B cell (primary cell): ENCODE measurements around the gene NME9. TPM values are rescaled to one million over a fixed set of nuclear protein-coding genes. Genes with fewer than 3 reads are reported as not detected.

Source experiments
- ATAC-seq: fragments of 200-7000 bp; cut with Tn5 transposase; one replicate; pipeline ENCODE4 v1.10.0; 2021; ENCODE audit warnings: low read depth, mild to moderate bottlenecking, moderate number of reproducible peaks, moderate library complexity
- CTCF ChIA-PET: fragments of 350-600 bp; sonication (Branson Sonifier 250); formaldehyde crosslinking; loops from one replicate; lab custom pipeline; 2021; ENCODE audit warnings: antibody characterized with exemption, inconsistent platforms; lab: Charles Lee
- POLR2A ChIA-PET: fragments of 350-600 bp; sonication (Branson Sonifier 250); formaldehyde crosslinking; loops from one replicate; lab custom pipeline; 2021; ENCODE audit warnings: antibody characterized with exemption; lab: Charles Lee
- DNase-seq: peaks from one replicate; pipeline ENCODE4 v3.0.0; 2013
- H2AFZ ChIP-seq: 2 replicates; pipeline ENCODE4 v1.6.1; 2012; ENCODE audit warnings: mild to moderate bottlenecking, low read depth, low read length; ENCODE audit not compliant: insufficient read depth, poor library complexity, severe bottlenecking
- H3K27ac ChIP-seq, 2 donors: 1 replicate in 1 of 2; 2 replicates in 1 of 2; pipeline ENCODE4 v1.5.1; 2012 to 2013; ENCODE audit warnings: low read length in 2 of 2, mild to moderate bottlenecking in 2 of 2, moderate library complexity in 1 of 2
- H3K27me3 ChIP-seq, 4 experiments: fragments of 200-600 bp in 1 of 4; sonication (generic) in 1 of 4; replicated peaks in 1 of 4; 1 replicate in 2 of 4; 2 replicates in 2 of 4; pipeline versions ENCODE4 v1.6.1 to v1.7.0; 2013 to 2016; ENCODE audit warnings: low read length in 3 of 4, mild to moderate bottlenecking in 2 of 4, mixed read lengths in 1 of 4, moderate library complexity in 1 of 4; ENCODE audit not compliant: insufficient read depth in 4 of 4, control insufficient read depth in 3 of 4; ENCODE audit errors: control extremely low read depth in 1 of 4
- H3K36me3 ChIP-seq, 2 experiments: replicated peaks in 1 of 2; 1 replicate in 1 of 2; 2 replicates in 1 of 2; pipeline versions ENCODE4 v1.6.1 to v1.7.1; 2013; ENCODE audit warnings: low read length in 1 of 2; ENCODE audit not compliant: insufficient read depth in 2 of 2, control insufficient read depth in 1 of 2; ENCODE audit errors: control extremely low read depth in 1 of 2, extremely low read depth in 1 of 2
- H3K4me1 ChIP-seq, 2 donors: fragments of 200-600 bp in 1 of 2; sonication (generic) in 1 of 2; 1 replicate in 1 of 2; 2 replicates in 1 of 2; pipeline versions ENCODE4 v1.5.1 to v1.6.1; 2013 to 2017; ENCODE audit warnings: low read length in 2 of 2; ENCODE audit not compliant: control insufficient read depth in 2 of 2, insufficient read depth in 2 of 2
- H3K4me2 ChIP-seq: replicated peaks from 2 replicates; pipeline ENCODE3; 2012; ENCODE audit warnings: mild to moderate bottlenecking, low read depth, low read length; ENCODE audit not compliant: poor library complexity, severe bottlenecking
- H3K4me3 ChIP-seq, 5 experiments: fragments of 200-600 bp in 1 of 5; sonication (generic) in 1 of 5; 1 replicate in 3 of 5; 2 replicates in 2 of 5; pipeline versions ENCODE4 v1.5.1 to v1.7.0; 2011 to 2016; ENCODE audit warnings: low read length in 4 of 5, mild to moderate bottlenecking in 4 of 5, low read depth in 2 of 5, control low read depth in 1 of 5, moderate library complexity in 1 of 5; ENCODE audit not compliant: insufficient read depth in 1 of 5; ENCODE audit errors: control extremely low read depth in 1 of 5, extremely low read depth in 1 of 5
- H3K79me2 ChIP-seq: fragments of 200-600 bp; sonication (generic); one replicate; pipeline ENCODE4 v1.6.0; 2016; ENCODE audit warnings: low read length; ENCODE audit not compliant: control insufficient read depth, insufficient read depth
- H3K9ac ChIP-seq: fragments of 200-600 bp; sonication (generic); 2 replicates; pipeline ENCODE4 v1.6.1; 2017; ENCODE audit warnings: mild to moderate bottlenecking, low read length, moderate library complexity
- H3K9me3 ChIP-seq, 3 donors: one replicate each; pipeline versions ENCODE4 v1.6.1 to v1.7.1; 2013; ENCODE audit warnings: low read length in 2 of 3; ENCODE audit not compliant: control insufficient read depth in 2 of 3, insufficient read depth in 1 of 3; ENCODE audit errors: control extremely low read depth in 1 of 3
- H4K20me1 ChIP-seq: 2 replicates; pipeline ENCODE4 v1.6.0; 2012; ENCODE audit warnings: mild to moderate bottlenecking, low read length; ENCODE audit not compliant: insufficient read depth, control insufficient read depth, poor library complexity, severe bottlenecking
- H3K27ac Mint-ChIP-seq: one replicate; pipeline ENCODE4 v1.8.0; 2021; ENCODE audit warnings: mixed read lengths
- H3K27me3 Mint-ChIP-seq: one replicate; pipeline ENCODE4 v1.8.0; 2021; ENCODE audit warnings: mixed read lengths
- H3K4me1 Mint-ChIP-seq: one replicate; pipeline ENCODE4 v1.8.0; 2021; ENCODE audit warnings: mixed read lengths
- H3K4me3 Mint-ChIP-seq: one replicate; pipeline ENCODE4 v1.8.0; 2021; ENCODE audit warnings: mixed read lengths
- H3K9me3 Mint-ChIP-seq: one replicate; pipeline ENCODE4 v1.8.0; 2022; ENCODE audit warnings: mixed read lengths; ENCODE audit not compliant: insufficient read depth
- EZH2 ChIP-seq: IDR thresholded peaks from 2 replicates; pipeline ENCODE4 v1.6.1; 2012; ENCODE audit warnings: borderline replicate concordance, low read depth, mild to moderate bottlenecking, moderate library complexity, low read length; ENCODE audit not compliant: insufficient read depth, poor library complexity, severe bottlenecking
- WGBS: methylation state at CpG from one replicate; pipeline ENCODE4 v1.1.5; 2013; ENCODE audit warnings: missing lambda C conversion rate; ENCODE audit not compliant: insufficient coverage; 5-methylcytosine and 5-hydroxymethylcytosine counted together
- intact Hi-C: fragments of 100-400 bp; cut with micrococcal nuclease; formaldehyde crosslinking; loops from one replicate; pipeline ENCODE4 v1.10.0; 2022
- polyA plus RNA-seq: library from polyadenylated mRNA; depleted of rRNA; stranded (reverse); fragments of >200 nt; gene quantifications from 2 replicates; pipeline ENCODE4 v1.2.3, GENCODE V29; 2012
- total RNA-seq, 2 donors: library from RNA; stranded (reverse); fragments of 120-200 nt in 1 of 2; gene quantifications; 1 replicate in 1 of 2; 2 replicates in 1 of 2; pipeline versions ENCODE4 v1.2.3 to v1.2.4, GENCODE V29; 2013 to 2022
- TF ChIP-seq, protein P1 (sequence below): fragments of 200-600 bp; IDR thresholded peaks from one replicate; pipeline ENCODE4 v1.8.0; 2022; ENCODE audit warnings: antibody characterized with exemption, mild to moderate bottlenecking

NME9 gene
- total and polyA plus RNA-seq, 2 donors (not counting 1 experiment from before 2014, with no cell fraction given), result not detected

DNA sequence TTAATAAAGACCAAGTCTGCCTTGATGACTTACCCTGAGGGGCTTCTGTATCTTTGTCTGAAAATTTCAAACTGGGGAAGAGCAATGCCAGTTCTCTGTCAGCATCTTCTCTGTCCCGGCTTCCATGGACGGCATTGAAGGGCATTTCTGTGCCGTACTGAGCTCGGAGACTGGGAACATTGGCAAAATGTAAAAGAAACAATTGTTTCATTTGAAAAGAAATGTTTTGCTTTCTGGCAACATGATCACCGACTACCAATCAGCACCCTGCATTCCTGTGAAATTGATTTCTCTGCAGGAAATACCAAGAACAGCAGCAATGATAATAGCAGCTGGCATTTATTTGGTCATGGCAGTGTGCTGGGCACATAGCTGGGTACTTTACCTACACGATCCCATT is 26.2 kb downstream of the NME9 start:
- 95% methylated on average over 5 of the region's 6 CpGs for WGBS
- no peak overlapping the region for H3K27ac Mint-ChIP-seq
- H3K27ac ChIP-seq, result no peak overlapping the region
- H3K4me3 Mint-ChIP-seq, result no peak overlapping the region
- DNase-seq (no peak), ATAC-seq (no peak)
- H3K4me1 ChIP-seq, result no peaks in the 10 kb centered on the region
- no peak overlapping the region for H3K4me2 ChIP-seq
- TF ChIP-seq EZH2, result no peak
- TF ChIP-seq, protein P1, sequence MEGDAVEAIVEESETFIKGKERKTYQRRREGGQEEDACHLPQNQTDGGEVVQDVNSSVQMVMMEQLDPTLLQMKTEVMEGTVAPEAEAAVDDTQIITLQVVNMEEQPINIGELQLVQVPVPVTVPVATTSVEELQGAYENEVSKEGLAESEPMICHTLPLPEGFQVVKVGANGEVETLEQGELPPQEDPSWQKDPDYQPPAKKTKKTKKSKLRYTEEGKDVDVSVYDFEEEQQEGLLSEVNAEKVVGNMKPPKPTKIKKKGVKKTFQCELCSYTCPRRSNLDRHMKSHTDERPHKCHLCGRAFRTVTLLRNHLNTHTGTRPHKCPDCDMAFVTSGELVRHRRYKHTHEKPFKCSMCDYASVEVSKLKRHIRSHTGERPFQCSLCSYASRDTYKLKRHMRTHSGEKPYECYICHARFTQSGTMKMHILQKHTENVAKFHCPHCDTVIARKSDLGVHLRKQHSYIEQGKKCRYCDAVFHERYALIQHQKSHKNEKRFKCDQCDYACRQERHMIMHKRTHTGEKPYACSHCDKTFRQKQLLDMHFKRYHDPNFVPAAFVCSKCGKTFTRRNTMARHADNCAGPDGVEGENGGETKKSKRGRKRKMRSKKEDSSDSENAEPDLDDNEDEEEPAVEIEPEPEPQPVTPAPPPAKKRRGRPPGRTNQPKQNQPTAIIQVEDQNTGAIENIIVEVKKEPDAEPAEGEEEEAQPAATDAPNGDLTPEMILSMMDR, result no peak
- no peaks in the 10 kb centered on the region for H3K4me1 Mint-ChIP-seq
- H3K9me3 Mint-ChIP-seq, result peaks cover 3% of the 10 kb centered on the region
- POLR2A ChIA-PET, result no interaction called here
- H3K27me3 Mint-ChIP-seq, result peaks cover 9% of the 10 kb centered on the region
- H2AFZ ChIP-seq, result no peak overlapping the region
- H3K79me2 ChIP-seq, result no peaks in the 10 kb centered on the region
- peaks cover 0 to 15% (median 0%) of the 10 kb centered on the region in 4 experiments for H3K27me3 ChIP-seq
- H3K36me3 ChIP-seq, result no peaks in the 10 kb centered on the region
- H4K20me1 ChIP-seq, result no peaks in the 10 kb centered on the region
- no peak overlapping the region for H3K9ac ChIP-seq
- no peak overlapping the region for H3K4me3 ChIP-seq
- CTCF ChIA-PET, result interaction anchor here (0.6 kb wide), 1 partner anchor 250 kb away, joined by 3 read pairs; no protein-coding TSS in a partner anchor
- peaks cover 0 to 19% (median 11%) of the 10 kb centered on the region in 3 donors for H3K9me3 ChIP-seq
- intact Hi-C loops, result no loop called here

DNA sequence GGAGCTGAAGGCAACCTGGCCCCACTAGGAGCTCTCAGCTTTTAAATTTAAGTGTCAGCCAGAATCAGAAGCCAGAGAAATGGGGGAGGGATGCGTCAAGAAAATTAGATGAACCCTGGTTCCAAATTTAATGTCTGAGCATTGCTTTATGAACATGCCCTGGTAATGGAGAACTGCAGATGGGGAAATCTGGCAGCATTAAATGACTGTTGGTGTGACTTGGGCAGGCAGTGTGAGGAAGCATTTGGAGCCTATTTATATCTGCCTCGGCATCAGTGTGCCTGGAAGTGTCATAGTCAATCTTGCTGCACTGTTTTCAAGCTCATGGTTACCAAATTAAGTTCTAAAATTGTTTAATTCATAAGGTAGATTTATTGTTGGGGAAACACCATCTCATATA is 29.0 kb downstream of the NME9 start:
- Histone ChIP-seq H3K4me2 (no peak overlapping the region), H3K79me2 (no peaks in the 10 kb centered on the region), H3K27me3 (no peaks in the 10 kb centered on the region), H3K27ac (no peak overlapping the region), H3K9ac (no peak overlapping the region), H3K36me3 (peaks cover 4 to 12% of the 10 kb centered on the region in 2 experiments), H4K20me1 (no peaks in the 10 kb centered on the region), H3K4me1 (no peaks in the 10 kb centered on the region), H2AFZ (no peak overlapping the region), H3K9me3 (no peaks in the 10 kb centered on the region), H3K4me3 (no peak overlapping the region)
- H3K27me3 Mint-ChIP-seq, result no peaks in the 10 kb centered on the region
- H3K9me3 Mint-ChIP-seq, result no peaks in the 10 kb centered on the region
- intact Hi-C loops, result no loop called here
- CTCF ChIA-PET, result no interaction called here
- no peak for ATAC-seq
- H3K4me3 Mint-ChIP-seq, result no peak overlapping the region
- peaks cover 2% of the 10 kb centered on the region for H3K4me1 Mint-ChIP-seq
- no peak overlapping the region for H3K27ac Mint-ChIP-seq
- POLR2A ChIA-PET, result no interaction called here
- TF ChIP-seq, protein P1, result no peak
- TF ChIP-seq EZH2, result no peak
- 100% methylated on average over 1 of the region's 2 CpGs for WGBS
- DNase-seq, result no peak
